Measurements from ENCODE around the gene ANXA6. TPM values are rescaled to one million over a fixed set of nuclear protein-coding genes. Genes with fewer than 3 reads are reported as not detected.

Gene ANXA6
- total and polyA plus RNA-seq, 10 of the 15 experiments (the other 5 are each of a cell fraction or from before 2014, with no cell fraction given) = 44.0 to 571 (median 465) TPM

DNA sequence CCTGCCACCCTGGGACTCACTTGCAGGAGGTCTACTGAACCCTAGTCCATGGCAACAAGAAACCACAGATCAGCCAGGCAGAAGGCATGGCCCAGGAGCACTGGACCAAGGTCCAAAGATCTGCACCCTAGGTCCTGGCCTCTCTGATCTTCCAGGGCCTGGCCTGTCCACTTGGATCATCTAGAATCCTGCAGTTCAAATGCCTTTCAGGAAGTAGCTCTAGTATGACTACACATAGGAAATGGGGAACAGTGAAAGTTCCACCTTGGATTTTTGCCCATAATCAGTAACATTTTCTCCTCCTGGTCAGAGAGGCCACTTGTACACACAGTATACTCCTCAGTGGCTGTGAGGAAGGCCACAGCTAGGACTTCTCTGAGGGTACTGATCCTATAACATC lies 11.5 kb downstream of the ANXA6 start:
- SMC1A ChIA-PET (ENCODE audit: uncharacterized antibody, unreplicated experiment) = interaction anchor here (1.0 to 35.3 kb wide), 3 partner anchors 10 to 50 kb away, joined by 3 to 1132 read pairs (median 1132); partner anchors contain the start of gene ANXA6
- intact Hi-C loops (cut with micrococcal nuclease; ENCODE audit: unreplicated experiment) = no loop called here
- CTCF ChIA-PET = interaction anchor here (0.9 to 40.1 kb wide), 3 partner anchors 7 to 367 kb away, joined by 3 to 1107 read pairs (median 1107); partner anchors contain the start of gene ANXA6

More for the DNA sequence above, 11.5 kb downstream of the ANXA6 start:
- Histone ChIP-seq H3K27me3 (replicated peaks in 1 of 2; ENCODE audit: control insufficient read depth in 2 of 2, insufficient read depth in 2 of 2, low read length in 1 of 2) (no peaks in the 10 kb centered on the region), H3K4me1 (ENCODE audit: control insufficient read depth, insufficient read depth, low read length) (peaks cover 79% of the 10 kb centered on the region), H3K4me2 (ENCODE audit: control insufficient read depth, insufficient read depth) (peak overlapping the region; percentile 57), H3K9ac (ENCODE audit: control insufficient read depth, insufficient read depth, low read length) (no peak overlapping the region), H4K20me1 (ENCODE audit: control insufficient read depth, insufficient read depth) (peaks cover 4% of the 10 kb centered on the region), H2AFZ (ENCODE audit: control insufficient read depth, low read depth, low read length) (no peak overlapping the region), H3K27ac (ENCODE audit: control insufficient read depth, insufficient read depth) (peak overlapping the region; percentile 63), H3K9me3 (replicated peaks; ENCODE audit: control insufficient read depth, insufficient read depth, low read length) (no peaks in the 10 kb centered on the region), H3K4me3 (no peak overlapping the region), H3K36me3 (ENCODE audit: control insufficient read depth in 2 of 2, insufficient read depth in 2 of 2, low read length in 1 of 2) (peaks cover 28 to 43% of the 10 kb centered on the region in 2 experiments), H3K79me2 (ENCODE audit: control insufficient read depth, insufficient read depth, low read length) (peaks cover 99% of the 10 kb centered on the region)
- no TSS peak for BruUV-seq (replicated peaks)
- POLR2A ChIA-PET = interaction anchor here (0.5 to 8.4 kb wide), 5 partner anchors 8 to 68 kb away, joined by 3 to 153 read pairs (median 5); partner anchors contain the start of gene ANXA6
- RAD21 ChIA-PET (ENCODE audit: unreplicated experiment) = interaction anchor here (0.9 to 8.4 kb wide), 5 partner anchors 7 to 92 kb away, joined by 3 to 189 read pairs (median 3); no protein-coding TSS in a partner anchor
- in situ Hi-C loops (cut with MboI) = no loop called here
- FAIRE-seq = no peak
- ATAC-seq = no peak
- no peak for TF ChIP-seq IKZF1 (conservative IDR thresholded peaks at IDR 0.05)
- TF ChIP-seq FOXK2 (IDR thresholded peaks at IDR 0.05) = no peak
- TF ChIP-seq POLR2A (IDR thresholded peaks at IDR 0.05; ENCODE audit: low read depth, low read length) = no peak
- no peak for TF ChIP-seq NFYA (IDR thresholded peaks at IDR 0.05; ENCODE audit: borderline replicate concordance, low read depth, low read length)
- TF ChIP-seq ZNF24 (IDR thresholded peaks at IDR 0.05) = no peak
- no peak for TF ChIP-seq BACH1 (IDR thresholded peaks at IDR 0.05; ENCODE audit: borderline replicate concordance)
- TF ChIP-seq, protein P1, sequence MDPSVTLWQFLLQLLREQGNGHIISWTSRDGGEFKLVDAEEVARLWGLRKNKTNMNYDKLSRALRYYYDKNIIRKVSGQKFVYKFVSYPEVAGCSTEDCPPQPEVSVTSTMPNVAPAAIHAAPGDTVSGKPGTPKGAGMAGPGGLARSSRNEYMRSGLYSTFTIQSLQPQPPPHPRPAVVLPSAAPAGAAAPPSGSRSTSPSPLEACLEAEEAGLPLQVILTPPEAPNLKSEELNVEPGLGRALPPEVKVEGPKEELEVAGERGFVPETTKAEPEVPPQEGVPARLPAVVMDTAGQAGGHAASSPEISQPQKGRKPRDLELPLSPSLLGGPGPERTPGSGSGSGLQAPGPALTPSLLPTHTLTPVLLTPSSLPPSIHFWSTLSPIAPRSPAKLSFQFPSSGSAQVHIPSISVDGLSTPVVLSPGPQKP (IDR thresholded peaks at IDR 0.05; ENCODE audit: low read depth, low read length) = no peak
- no peak for TF ChIP-seq MTA2 (IDR thresholded peaks at IDR 0.05; ENCODE audit: low read depth)
- no peak for TF ChIP-seq NBN (IDR thresholded peaks at IDR 0.05)
- no peak for TF ChIP-seq STAT1 (conservative IDR thresholded peaks at IDR 0.05)
- no peak for TF ChIP-seq RFX5 (IDR thresholded peaks at IDR 0.05; ENCODE audit: low read depth, low read length)
- no peak for TF ChIP-seq SUZ12 (IDR thresholded peaks at IDR 0.05; ENCODE audit: unreplicated experiment)
- DNase-seq (ENCODE audit: low read depth, low spot score) = no peak
